Upper lobe of left lung (tissue), 4 donors: Measurements from ENCODE around the gene SH3TC2.

Experiments
- POLR2A ChIP-seq, 4 donors: fragments of 450-650 bp; IDR thresholded peaks; one replicate each; pipeline ENCODE4 v1.5.1; 2016 to 2017; ENCODE audit warnings: antibody characterized with exemption in 4 of 4, mild to moderate bottlenecking in 2 of 4
- POLR2AphosphoS5 ChIP-seq, 2 donors: sonication (generic); formaldehyde crosslinking; IDR thresholded peaks; one replicate each; pipeline ENCODE4 v1.5.1; 2017; ENCODE audit warnings: antibody characterized with exemption in 2 of 2
- TF ChIP-seq, protein P1 (sequence below), 6 experiments: fragments of 450-650 bp in 4 of 6; fragments of 200-600 bp in 2 of 6; sonication (generic) in 2 of 6; IDR thresholded peaks; one replicate each; pipeline ENCODE4 v1.5.1; 2016 to 2019; ENCODE audit warnings: antibody characterized with exemption in 6 of 6

DNA sequence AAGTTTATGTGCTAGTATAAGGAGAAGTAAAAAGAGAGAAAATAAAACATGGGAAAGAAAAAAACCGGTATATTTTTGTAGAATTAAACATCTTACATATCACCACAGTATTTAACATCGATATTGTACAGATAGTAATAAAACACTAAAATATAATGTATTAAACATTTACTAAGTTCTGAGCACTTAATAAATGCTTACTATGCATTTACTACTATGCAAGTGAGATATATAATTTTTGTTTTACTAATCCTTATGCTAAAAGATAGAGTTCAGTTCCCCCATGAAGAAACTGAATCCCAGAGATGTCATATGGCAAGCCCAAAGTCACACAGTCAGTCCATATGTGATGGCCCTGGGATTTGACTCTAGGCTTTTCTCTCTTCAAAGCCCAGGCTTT, 51.1 kb downstream of the SH3TC2 start:
- TF ChIP-seq, protein P1, sequence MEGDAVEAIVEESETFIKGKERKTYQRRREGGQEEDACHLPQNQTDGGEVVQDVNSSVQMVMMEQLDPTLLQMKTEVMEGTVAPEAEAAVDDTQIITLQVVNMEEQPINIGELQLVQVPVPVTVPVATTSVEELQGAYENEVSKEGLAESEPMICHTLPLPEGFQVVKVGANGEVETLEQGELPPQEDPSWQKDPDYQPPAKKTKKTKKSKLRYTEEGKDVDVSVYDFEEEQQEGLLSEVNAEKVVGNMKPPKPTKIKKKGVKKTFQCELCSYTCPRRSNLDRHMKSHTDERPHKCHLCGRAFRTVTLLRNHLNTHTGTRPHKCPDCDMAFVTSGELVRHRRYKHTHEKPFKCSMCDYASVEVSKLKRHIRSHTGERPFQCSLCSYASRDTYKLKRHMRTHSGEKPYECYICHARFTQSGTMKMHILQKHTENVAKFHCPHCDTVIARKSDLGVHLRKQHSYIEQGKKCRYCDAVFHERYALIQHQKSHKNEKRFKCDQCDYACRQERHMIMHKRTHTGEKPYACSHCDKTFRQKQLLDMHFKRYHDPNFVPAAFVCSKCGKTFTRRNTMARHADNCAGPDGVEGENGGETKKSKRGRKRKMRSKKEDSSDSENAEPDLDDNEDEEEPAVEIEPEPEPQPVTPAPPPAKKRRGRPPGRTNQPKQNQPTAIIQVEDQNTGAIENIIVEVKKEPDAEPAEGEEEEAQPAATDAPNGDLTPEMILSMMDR (IDR thresholded peaks at IDR 0.05): no peak
- TF ChIP-seq POLR2A (IDR thresholded peaks at IDR 0.05) (no peak), POLR2AphosphoS5 (IDR thresholded peaks at IDR 0.05) (no peak)
